ENCODE data around the gene MYO1F. TPM values are rescaled to one million over a fixed set of nuclear protein-coding genes. Genes with fewer than 3 reads are reported as not detected.
"Not testable (repeated sequence)": the region's sequence is repeated elsewhere in the genome, so short reads cannot be mapped to it uniquely, and the experiment has no call there.

MYO1F gene
- 0.05 and 0.27 TPM in 2 replicates for total RNA-seq (2014; rRNA removed; shearing (Covaris generic))
- 0.40 and 1.6 TPM in 2 replicates for polyA plus RNA-seq (2015; cell fraction: cytosol; rRNA removed)
- polyA plus RNA-seq (2015; cell fraction: nucleus; rRNA removed): 0.04 and 0.51 TPM in 2 replicates

- in situ Hi-C loops (cut with HindIII; ENCODE audit: low pct_unique_long_range_greater_than_20kb, low sequenced_read_pairs): no loop called here
- DNase-seq (ENCODE audit: low read depth, low spot score): no peak
These were observed at the start of gene MYO1F for GRCh38 chr19:8577247-8577646. Gene MYO1F, minus strand, starts transcription at chr19:8577442. Its CDS starts 133 bp downstream, at chr19:8577309.

GRCh38 chr19:8626842-8627241 lies 49.6 kb upstream of the MYO1F start:
- in situ Hi-C loops (cut with HindIII; ENCODE audit: low pct_unique_long_range_greater_than_20kb, low sequenced_read_pairs): no loop called here
- DNase-seq (ENCODE audit: low read depth, low spot score): no peak

GRCh38 chr19:8622886-8623285 lies 45.6 kb upstream of the MYO1F start:
- in situ Hi-C loops (cut with HindIII; ENCODE audit: low pct_unique_long_range_greater_than_20kb, low sequenced_read_pairs): not testable (repeated sequence)
- peak; percentile 26 for DNase-seq (ENCODE audit: low read depth, low spot score)

- in situ Hi-C loops (cut with HindIII; ENCODE audit: low pct_unique_long_range_greater_than_20kb, low sequenced_read_pairs): no loop called here
- peak; percentile 30 for DNase-seq (ENCODE audit: low read depth, low spot score)
These were observed 41.5 kb upstream of the MYO1F start for GRCh38 chr19:8618751-8619150.

GRCh38 chr19:8617984-8618383 lies 40.7 kb upstream of the MYO1F start:
- DNase-seq (ENCODE audit: low read depth, low spot score): no peak
- in situ Hi-C loops (cut with HindIII; ENCODE audit: low pct_unique_long_range_greater_than_20kb, low sequenced_read_pairs): no loop called here

GRCh38 chr19:8617325-8617724 lies 40.1 kb upstream of the MYO1F start:
- in situ Hi-C loops (cut with HindIII; ENCODE audit: low pct_unique_long_range_greater_than_20kb, low sequenced_read_pairs); DNase-seq (ENCODE audit: low read depth, low spot score): not testable (repeated sequence)

GRCh38 chr19:8616861-8617260 lies 39.6 kb upstream of the MYO1F start:
- DNase-seq (ENCODE audit: low read depth, low spot score): no peak
- in situ Hi-C loops (cut with HindIII; ENCODE audit: low pct_unique_long_range_greater_than_20kb, low sequenced_read_pairs): no loop called here

- in situ Hi-C loops (cut with HindIII; ENCODE audit: low pct_unique_long_range_greater_than_20kb, low sequenced_read_pairs): no loop called here
- peak; percentile 60 for DNase-seq (ENCODE audit: low read depth, low spot score)
These were observed 38.8 kb upstream of the MYO1F start for GRCh38 chr19:8615813-8616596.

- no peak for DNase-seq (ENCODE audit: low read depth, low spot score)
These were observed 37.8 kb upstream of the MYO1F start for GRCh38 chr19:8615024-8615423.

GRCh38 chr19:8614455-8614854 lies 37.2 kb upstream of the MYO1F start:
- DNase-seq (ENCODE audit: low read depth, low spot score): no peak
- in situ Hi-C loops (cut with HindIII; ENCODE audit: low pct_unique_long_range_greater_than_20kb, low sequenced_read_pairs): no loop called here

More at GRCh38 chr19:8615024-8615423, 37.8 kb upstream of the MYO1F start:
- in situ Hi-C loops (cut with HindIII; ENCODE audit: low pct_unique_long_range_greater_than_20kb, low sequenced_read_pairs): no loop called here

- in situ Hi-C loops (cut with HindIII; ENCODE audit: low pct_unique_long_range_greater_than_20kb, low sequenced_read_pairs): no loop called here
- no peak for DNase-seq (ENCODE audit: low read depth, low spot score)
These were observed 35.5 kb upstream of the MYO1F start for GRCh38 chr19:8612807-8613171.

GRCh38 chr19:8611877-8612806 lies 34.9 kb upstream of the MYO1F start:
- in situ Hi-C loops (cut with HindIII; ENCODE audit: low pct_unique_long_range_greater_than_20kb, low sequenced_read_pairs): no loop called here
- no peak for DNase-seq (ENCODE audit: low read depth, low spot score)

GRCh38 chr19:8611391-8611876 lies 34.2 kb upstream of the MYO1F start:
- in situ Hi-C loops (cut with HindIII; ENCODE audit: low pct_unique_long_range_greater_than_20kb, low sequenced_read_pairs): no loop called here
- DNase-seq (ENCODE audit: low read depth, low spot score): no peak

GRCh38 chr19:8610936-8611300 lies 33.7 kb upstream of the MYO1F start:
- DNase-seq (ENCODE audit: low read depth, low spot score): no peak
- in situ Hi-C loops (cut with HindIII; ENCODE audit: low pct_unique_long_range_greater_than_20kb, low sequenced_read_pairs): no loop called here

- no peak for DNase-seq (ENCODE audit: low read depth, low spot score)
- in situ Hi-C loops (cut with HindIII; ENCODE audit: low pct_unique_long_range_greater_than_20kb, low sequenced_read_pairs): no loop called here
These were observed 33.0 kb upstream of the MYO1F start, which contains the start of gene ADAMTS10 for GRCh38 chr19:8610041-8610935. Gene ADAMTS10, minus strand, starts transcription at chr19:8610715. Its CDS starts 5,005 bp downstream, at chr19:8605710.

GRCh38 chr19:8609279-8610040 lies 32.2 kb upstream of the MYO1F start:
- in situ Hi-C loops (cut with HindIII; ENCODE audit: low pct_unique_long_range_greater_than_20kb, low sequenced_read_pairs): no loop called here
- no peak for DNase-seq (ENCODE audit: low read depth, low spot score)

- no peak for DNase-seq (ENCODE audit: low read depth, low spot score)
- in situ Hi-C loops (cut with HindIII; ENCODE audit: low pct_unique_long_range_greater_than_20kb, low sequenced_read_pairs): no loop called here
These were observed 31.7 kb upstream of the MYO1F start for GRCh38 chr19:8608941-8609278.

All from SK-MEL-5 (cell line).